ENCODE data around the gene ACOXL. TPM values are rescaled to one million over a fixed set of nuclear protein-coding genes. Genes with fewer than 3 reads are reported as not detected.

ACOXL gene
- total and polyA plus RNA-seq, 2 of the 8 experiments (the other 6 are each of a cell fraction or from before 2014, with no cell fraction given): 11.4 to 20.6 TPM

- no peak for TF ChIP-seq USF2 (IDR thresholded peaks at IDR 0.05; ENCODE audit: low read length)
- no peak for TF ChIP-seq KDM5A (IDR thresholded peaks at IDR 0.05; ENCODE audit: low read length)
Measured at GRCh38 chr2:110823165-110823564, 90.8 kb downstream of the ACOXL start (continued).
